Ascending aorta (tissue), 2 donors: ENCODE measurements around the gene ADCY2. TPM values are rescaled to one million over a fixed set of nuclear protein-coding genes. Genes with fewer than 3 reads are reported as not detected.

Source experiments
- DNase-seq, 2 donors: peaks; one replicate each; pipeline ENCODE4 v3.0.0-alpha.2; 2019; ENCODE audit warnings: low spot score in 2 of 2
- H3K27ac ChIP-seq, 2 donors: fragments of 200-600 bp; sonication (generic); one replicate each; pipeline ENCODE4 v1.5.1; 2016 to 2017; ENCODE audit warnings: mild to moderate bottlenecking in 1 of 2
- H3K27me3 ChIP-seq: fragments of 200-600 bp; sonication (generic); one replicate; pipeline ENCODE4 v1.5.1; 2017
- H3K36me3 ChIP-seq, 2 donors: fragments of 200-600 bp; sonication (generic); one replicate each; pipeline ENCODE4 v1.5.1; 2016
- H3K4me1 ChIP-seq, 2 donors: fragments of 200-600 bp; sonication (generic); one replicate each; pipeline ENCODE4 v1.5.1; 2016 to 2017; ENCODE audit warnings: mild to moderate bottlenecking in 1 of 2
- H3K4me3 ChIP-seq, 2 donors: fragments of 200-600 bp; sonication (generic); one replicate each; pipeline ENCODE4 v1.5.1; 2016 to 2017; ENCODE audit warnings: mild to moderate bottlenecking in 1 of 2
- H3K9me3 ChIP-seq, 2 donors: fragments of 200-600 bp; sonication (generic); one replicate each; pipeline ENCODE4 v1.5.1; 2016
- CTCF ChIP-seq, 3 experiments: fragments of 200-600 bp in 2 of 3; fragments of 450-650 bp in 1 of 3; sonication (generic) in 2 of 3; IDR thresholded peaks; one replicate each; pipeline ENCODE4 v1.5.1; 2016 to 2019; ENCODE audit warnings: antibody characterized with exemption in 3 of 3, mild to moderate bottlenecking in 1 of 3, moderate library complexity in 1 of 3
- intact Hi-C: fragments of 100-400 bp; cut with DNase I; formaldehyde crosslinking; loops from one replicate; pipeline ENCODE4 v1.15.1; 2023
- total RNA-seq: library from RNA; depleted of rRNA; stranded (reverse); fragments of >200 nt; gene quantifications from one replicate; pipeline ENCODE4 v1.1.0, GENCODE V29; 2016

ADCY2 gene
- total RNA-seq, 1 donor from 2014 or later, result 0.11 TPM

- Histone ChIP-seq H3K36me3 (no peaks in the 10 kb centered on the region), H3K9me3 (no peaks in the 10 kb centered on the region), H3K4me1 (peaks cover 3% of the 10 kb centered on the region in 2 donors), H3K27me3 (no peaks in the 10 kb centered on the region), H3K4me3 (peak overlapping the region; percentile 54 to 80), H3K27ac (peak overlapping the region; percentile 72 to 84)
- no peak for DNase-seq
- intact Hi-C loops, result loop anchor here (5.0 to 10.0 kb wide), 6 partner anchors 97 to 941 kb away; partner anchors contain the start of genes CFAP90, NSUN2 and SRD5A1
- no peak for TF ChIP-seq CTCF (IDR thresholded peaks at IDR 0.05)
Measured at GRCh38 chr5:7395432-7395946, 449 bp upstream of the ADCY2 start.

GRCh38 chr5:7396713-7397454, 946 bp downstream of the ADCY2 start:
- intact Hi-C loops, result loop anchor here (2.0 to 10.0 kb wide), 8 partner anchors 95 to 942 kb away; partner anchors contain the start of genes CFAP90, NSUN2 and SRD5A1
- H3K4me3 ChIP-seq, result peak overlapping the region; percentile 70 to 80
- H3K36me3 ChIP-seq, result no peaks in the 10 kb centered on the region
- H3K9me3 ChIP-seq, result no peaks in the 10 kb centered on the region
- H3K27me3 ChIP-seq, result no peaks in the 10 kb centered on the region
- peak in 1 of 3 experiments; percentile 40 for TF ChIP-seq CTCF (IDR thresholded peaks at IDR 0.05)
- H3K27ac ChIP-seq, result peak overlapping the region; percentile 56 to 80
- peaks cover 3% of the 10 kb centered on the region in 2 donors for H3K4me1 ChIP-seq
- no peak for DNase-seq

GRCh38 chr5:7397937-7398336, 2.0 kb downstream of the ADCY2 start:
- DNase-seq, result no peak
- H3K36me3 ChIP-seq, result no peaks in the 10 kb centered on the region

GRCh38 chr5:7398596-7399280, 2.8 kb downstream of the ADCY2 start:
- no peak for TF ChIP-seq CTCF (IDR thresholded peaks at IDR 0.05)
- no peaks in the 10 kb centered on the region for H3K9me3 ChIP-seq
- no peaks in the 10 kb centered on the region for H3K36me3 ChIP-seq
- peaks cover 3% of the 10 kb centered on the region in 2 donors for H3K4me1 ChIP-seq
- H3K27ac ChIP-seq, result no peak overlapping the region
- H3K27me3 ChIP-seq, result no peaks in the 10 kb centered on the region
- no peak for DNase-seq
- intact Hi-C loops, result loop anchor here (5.0 to 10.0 kb wide), 6 partner anchors 94 to 944 kb away; partner anchors contain the start of genes CFAP90, NSUN2 and SRD5A1
- no peak overlapping the region for H3K4me3 ChIP-seq

More at GRCh38 chr5:7397937-7398336, 2.0 kb downstream of the ADCY2 start:
- H3K9me3 ChIP-seq, result no peaks in the 10 kb centered on the region
- H3K27ac ChIP-seq, result no peak overlapping the region
- H3K27me3 ChIP-seq, result no peaks in the 10 kb centered on the region
- H3K4me1 ChIP-seq, result peaks cover 3% of the 10 kb centered on the region in 2 donors
- intact Hi-C loops, result loop anchor here (2.0 to 10.0 kb wide), 8 partner anchors 94 to 943 kb away; partner anchors contain the start of genes CFAP90, NSUN2 and SRD5A1
- TF ChIP-seq CTCF (IDR thresholded peaks at IDR 0.05), result no peak
- H3K4me3 ChIP-seq, result no peak overlapping the region

GRCh38 chr5:7405277-7405676, 9.3 kb downstream of the ADCY2 start:
- Histone ChIP-seq H3K27ac (no peak overlapping the region), H3K36me3 (no peaks in the 10 kb centered on the region), H3K27me3 (no peaks in the 10 kb centered on the region), H3K9me3 (no peaks in the 10 kb centered on the region), H3K4me1 (no peaks in the 10 kb centered on the region), H3K4me3 (no peak overlapping the region)
- no peak for DNase-seq
- no peak for TF ChIP-seq CTCF (IDR thresholded peaks at IDR 0.05)
- intact Hi-C loops, result no loop called here
